SK-N-SH (cell line): ENCODE measurements around the gene TEX54.

ENCODE experiments used
- IRF3 ChIP-seq: fragments of 150-350 bp; IDR thresholded peaks from 2 replicates; pipeline ENCODE4 v1.6.1; 2016; ENCODE audit warnings: mild to moderate bottlenecking, low read depth, low read length
- POLR2AphosphoS5 ChIP-seq: IDR thresholded peaks from 2 replicates; pipeline ENCODE4 v1.6.1; 2012; ENCODE audit warnings: low read depth, low read length
- RAD21 ChIP-seq: IDR thresholded peaks from 2 replicates; pipeline ENCODE4 v1.6.1; 2012; ENCODE audit warnings: mild to moderate bottlenecking, low read length
- REST ChIP-seq: IDR thresholded peaks from 2 replicates; pipeline ENCODE4 v1.6.1; 2012; ENCODE audit warnings: mild to moderate bottlenecking, low read depth, low read length, moderate library complexity
- SMC3 ChIP-seq: IDR thresholded peaks from 2 replicates; pipeline ENCODE4 v1.6.1; 2012; ENCODE audit warnings: low read depth, low read length, improper control_type of control experiment
- TAF1 ChIP-seq: IDR thresholded peaks from 2 replicates; pipeline ENCODE4 v1.6.1; 2012; ENCODE audit warnings: low read depth, mild to moderate bottlenecking, low read length, moderate library complexity, borderline replicate concordance
- TF ChIP-seq, protein P1 (sequence below): fragments of 200-600 bp; sonication (generic); IDR thresholded peaks from 2 replicates; pipeline ENCODE4 v1.6.1; 2017; ENCODE audit warnings: antibody characterized with exemption, mild to moderate bottlenecking, moderate library complexity

GRCh38 chr11:62880803-62881578 is 48.4 kb upstream of the TEX54 start, which contains the start of gene SLC3A2:
- TF ChIP-seq REST (0 out of 2 replicates have a peak, but pooled peaks have one; percentile 32), IRF3 (no peak), POLR2AphosphoS5 (peak; percentile 99), SMC3 (0 out of 2 replicates have a peak, but pooled peaks have one; percentile 33), TAF1 (peak; percentile 96), RAD21 (peak; percentile 57)
- TF ChIP-seq, protein P1, sequence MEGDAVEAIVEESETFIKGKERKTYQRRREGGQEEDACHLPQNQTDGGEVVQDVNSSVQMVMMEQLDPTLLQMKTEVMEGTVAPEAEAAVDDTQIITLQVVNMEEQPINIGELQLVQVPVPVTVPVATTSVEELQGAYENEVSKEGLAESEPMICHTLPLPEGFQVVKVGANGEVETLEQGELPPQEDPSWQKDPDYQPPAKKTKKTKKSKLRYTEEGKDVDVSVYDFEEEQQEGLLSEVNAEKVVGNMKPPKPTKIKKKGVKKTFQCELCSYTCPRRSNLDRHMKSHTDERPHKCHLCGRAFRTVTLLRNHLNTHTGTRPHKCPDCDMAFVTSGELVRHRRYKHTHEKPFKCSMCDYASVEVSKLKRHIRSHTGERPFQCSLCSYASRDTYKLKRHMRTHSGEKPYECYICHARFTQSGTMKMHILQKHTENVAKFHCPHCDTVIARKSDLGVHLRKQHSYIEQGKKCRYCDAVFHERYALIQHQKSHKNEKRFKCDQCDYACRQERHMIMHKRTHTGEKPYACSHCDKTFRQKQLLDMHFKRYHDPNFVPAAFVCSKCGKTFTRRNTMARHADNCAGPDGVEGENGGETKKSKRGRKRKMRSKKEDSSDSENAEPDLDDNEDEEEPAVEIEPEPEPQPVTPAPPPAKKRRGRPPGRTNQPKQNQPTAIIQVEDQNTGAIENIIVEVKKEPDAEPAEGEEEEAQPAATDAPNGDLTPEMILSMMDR = peak; percentile 67
